ENCODE data around the gene KLC1. TPM values are rescaled to one million over a fixed set of nuclear protein-coding genes. Genes with fewer than 3 reads are reported as not detected.

KLC1 gene
- total and polyA plus RNA-seq, 7 donors = 25.0 to 399 (median 216) TPM

GRCh38 chr14:103671911-103672310, 42.9 kb downstream of the KLC1 start:
- no peak overlapping the region for H3K27ac ChIP-seq
- H3K4me1 ChIP-seq = no peaks in the 10 kb centered on the region
- H3K27me3 ChIP-seq = no peaks in the 10 kb centered on the region
- no peak for DNase-seq
- peaks cover 50 to 100% (median 86%) of the 10 kb centered on the region in 4 donors for H3K36me3 ChIP-seq
- WGBS, 2 donors = 94 to 96% methylated on average over 4 of the region's 4 CpGs
- intact Hi-C loops (cut with DNase I) = no loop called here
- H3K9me3 ChIP-seq = no peaks in the 10 kb centered on the region
- TF ChIP-seq POLR2A (IDR thresholded peaks at IDR 0.05) = no peak
- no peak for TF ChIP-seq POLR2AphosphoS5 (IDR thresholded peaks at IDR 0.05)
- no peak for TF ChIP-seq EP300 (IDR thresholded peaks at IDR 0.05)
- no peak for TF ChIP-seq CTCF (IDR thresholded peaks at IDR 0.05)
- no peak overlapping the region for H3K4me3 ChIP-seq

GRCh38 chr14:103675957-103676356, 46.9 kb downstream of the KLC1 start:
- H3K36me3 ChIP-seq = peaks cover 62 to 100% (median 93%) of the 10 kb centered on the region in 4 donors
- TF ChIP-seq EP300 (IDR thresholded peaks at IDR 0.05) (no peak), POLR2A (IDR thresholded peaks at IDR 0.05) (no peak), POLR2AphosphoS5 (IDR thresholded peaks at IDR 0.05) (no peak), CTCF (IDR thresholded peaks at IDR 0.05) (no peak)
- no peak for DNase-seq

GRCh38 chr14:103676881-103677675, 48.1 kb downstream of the KLC1 start:
- intact Hi-C loops (cut with DNase I) = loop anchor here (1.0 kb wide), 1 partner anchor 23 kb away; no protein-coding TSS in a partner anchor
- Histone ChIP-seq H3K27ac (no peak overlapping the region), H3K4me3 (no peak overlapping the region), H3K9me3 (no peaks in the 10 kb centered on the region), H3K36me3 (peaks cover 53 to 100% (median 92%) of the 10 kb centered on the region in 4 donors), H3K4me1 (peaks cover 0 to 13% (median 2%) of the 10 kb centered on the region in 4 donors), H3K27me3 (no peaks in the 10 kb centered on the region)
- TF ChIP-seq EP300 (IDR thresholded peaks at IDR 0.05) (no peak), POLR2AphosphoS5 (IDR thresholded peaks at IDR 0.05) (no peak), CTCF (IDR thresholded peaks at IDR 0.05) (no peak), POLR2A (IDR thresholded peaks at IDR 0.05) (no peak)
- 83 to 92% methylated on average over 16 of the region's 16 CpGs for WGBS, 2 donors
- no peak for DNase-seq

More at GRCh38 chr14:103675957-103676356, 46.9 kb downstream of the KLC1 start:
- H3K9me3 ChIP-seq = no peaks in the 10 kb centered on the region
- H3K27me3 ChIP-seq = no peaks in the 10 kb centered on the region
- intact Hi-C loops (cut with DNase I) = no loop called here
- peaks cover 0 to 13% (median 2%) of the 10 kb centered on the region in 4 donors for H3K4me1 ChIP-seq
- no peak overlapping the region for H3K4me3 ChIP-seq
- H3K27ac ChIP-seq = no peak overlapping the region
- WGBS, 2 donors = 97 to 98% methylated on average over 8 of the region's 8 CpGs

GRCh38 chr14:103679351-103679750, 50.3 kb downstream of the KLC1 start:
- H3K4me1 ChIP-seq = peaks cover 0 to 13% (median 2%) of the 10 kb centered on the region in 4 donors
- H3K36me3 ChIP-seq = peaks cover 43 to 100% (median 83%) of the 10 kb centered on the region in 4 donors
- no peaks in the 10 kb centered on the region for H3K9me3 ChIP-seq
- no peak for DNase-seq
- intact Hi-C loops (cut with DNase I) = no loop called here
- TF ChIP-seq POLR2AphosphoS5 (IDR thresholded peaks at IDR 0.05) = peak in 1 of 4 donors; percentile 10
- no peak for TF ChIP-seq EP300 (IDR thresholded peaks at IDR 0.05)
- no peak for TF ChIP-seq POLR2A (IDR thresholded peaks at IDR 0.05)
- TF ChIP-seq CTCF (IDR thresholded peaks at IDR 0.05) = peak in 3 of 4 experiments; percentile 29 to 38 (median 35)
- no peak overlapping the region for H3K4me3 ChIP-seq
- 42 to 58% methylated on average over 13 of the region's 13 CpGs for WGBS, 2 donors
- H3K27ac ChIP-seq = peak overlapping the region in 2 of 4 donors; percentile 23
- no peaks in the 10 kb centered on the region for H3K27me3 ChIP-seq

All from sigmoid colon (tissue), 7 donors.